ENCODE results near the gene PRDM7. TPM values are rescaled to one million over a fixed set of nuclear protein-coding genes. Genes with fewer than 3 reads are reported as not detected.

The PRDM7 gene
- total RNA-seq, 1 donor from 2014 or later = not detected

- ChIA-PET CTCF (no interaction called here), POLR2A (interaction anchor here (1.0 to 1.6 kb wide), 2 partner anchors 9 to 134 kb away, joined by 4 to 7 read pairs; partner anchors contain the start of gene TCF25)
- DNase-seq = no peak
- peaks cover 2% of the 10 kb centered on the region for H3K36me3 Mint-ChIP-seq (ENCODE audit: low read depth)
- peaks cover 46% of the 10 kb centered on the region for H3K4me1 Mint-ChIP-seq
- no peaks in the 10 kb centered on the region for H3K27me3 Mint-ChIP-seq
- intact Hi-C loops (cut with micrococcal nuclease) = loop anchor here (5.0 kb wide), 3 partner anchors 35 to 135 kb away; partner anchors contain the start of genes DEF8 and TCF25
- no peak overlapping the region for H3K27ac Mint-ChIP-seq
- H3K4me3 Mint-ChIP-seq = no peak overlapping the region
- TF ChIP-seq CTCF (IDR thresholded peaks at IDR 0.05) = no peak
- H3K9me3 Mint-ChIP-seq = no peaks in the 10 kb centered on the region
- no peak for ATAC-seq (ENCODE audit: low read depth)
Observed at GRCh38 chr16:90007015-90007414, 70.1 kb downstream of the PRDM7 start.

Other genes with a start within 250 kb of the PRDM7 start
- 0.46 and 1.2 TPM in 2 replicates for gene SPIRE2, start 248.9 kb downstream of the PRDM7 start, total RNA-seq
- gene TCF25, start 203.7 kb downstream of the PRDM7 start, total RNA-seq = 256 and 273 TPM in 2 replicates
- gene MC1R, start 158.5 kb downstream of the PRDM7 start, total RNA-seq = 4.8 and 6.8 TPM in 2 replicates
- gene TUBB3, start 154.0 kb downstream of the PRDM7 start, total RNA-seq = 0.33 and 0.42 TPM in 2 replicates
- 45.2 and 51.5 TPM in 2 replicates for gene DEF8, start 128.6 kb downstream of the PRDM7 start, total RNA-seq
- 0.32 and 0.47 TPM in 2 replicates for gene DBNDD1, start 57.9 kb downstream of the PRDM7 start, total RNA-seq

Data from activated B cell treated with CpG ODN at 0.5 μM for 24 hours (primary cell).